IPS-20b (cell line): ENCODE data around the gene DNAJC15.
A peak's percentile ranks its signal among the peaks of the same experiment; 100 is the strongest.
"Not testable (repeated sequence)": the region's sequence is repeated elsewhere in the genome, so short reads cannot be mapped to it uniquely, and the experiment has no call there.

Experiments
- H3K27ac ChIP-seq: one replicate; pipeline ENCODE4 v1.5.1; 2013; ENCODE audit warnings: low read length
- H3K27me3 ChIP-seq: 2 replicates; pipeline ENCODE4 v1.6.1; 2013; ENCODE audit warnings: mild to moderate bottlenecking, low read length, inconsistent platforms; ENCODE audit not compliant: insufficient read depth
- H3K36me3 ChIP-seq: 2 replicates; pipeline ENCODE4 v1.6.1; 2013; ENCODE audit warnings: low read depth, mild to moderate bottlenecking, inconsistent platforms, low read length, moderate library complexity; ENCODE audit not compliant: insufficient read depth
- H3K4me1 ChIP-seq: 2 replicates; pipeline ENCODE4 v1.6.1; 2013; ENCODE audit warnings: mild to moderate bottlenecking, control low read depth, inconsistent platforms, low read length, moderate library complexity; ENCODE audit not compliant: insufficient read depth
- H3K4me3 ChIP-seq: 2 replicates; pipeline ENCODE4 v1.5.1; 2013; ENCODE audit warnings: mild to moderate bottlenecking, low read length, inconsistent platforms
- H3K9ac ChIP-seq: 2 replicates; pipeline ENCODE4 v1.6.1; 2013; ENCODE audit warnings: low read depth, mild to moderate bottlenecking, inconsistent platforms, low read length, moderate library complexity
- H3K9me3 ChIP-seq: 2 replicates; pipeline ENCODE4 v1.6.1; 2013; ENCODE audit warnings: mild to moderate bottlenecking, low read depth, low read length, inconsistent platforms; ENCODE audit not compliant: insufficient read depth

The DNAJC15 gene

DNA sequence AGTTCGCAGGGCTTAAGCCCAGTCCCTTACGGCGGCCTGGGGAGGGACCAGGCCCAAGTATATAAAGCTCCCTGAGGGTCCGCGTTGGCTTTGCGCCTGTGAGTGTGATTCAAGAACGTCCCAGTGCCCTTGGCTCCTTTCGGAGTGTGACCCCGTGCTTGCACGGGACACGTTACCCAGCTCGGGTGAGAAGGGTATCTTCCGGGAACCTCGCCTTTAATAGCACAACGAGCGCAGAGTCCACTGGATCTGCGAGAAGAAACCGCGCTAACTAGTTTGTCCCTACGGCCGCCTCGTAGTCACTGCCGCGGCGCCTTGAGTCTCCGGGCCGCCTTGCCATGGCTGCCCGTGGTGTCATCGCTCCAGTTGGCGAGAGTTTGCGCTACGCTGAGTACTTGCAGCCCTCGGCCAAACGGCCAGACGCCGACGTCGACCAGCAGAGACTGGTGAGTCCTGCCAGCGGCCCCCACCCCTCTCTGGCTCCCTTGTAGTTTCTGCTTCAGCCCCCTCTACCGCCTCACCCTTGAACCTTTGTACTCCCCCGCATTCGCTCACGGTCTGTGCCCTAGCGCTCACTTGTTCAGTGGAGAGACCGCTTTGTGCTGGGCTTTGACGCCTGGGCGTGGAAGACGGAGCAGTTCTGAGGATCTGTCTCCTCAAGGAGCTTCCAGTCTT, at the start of gene DNAJC15:
Gene DNAJC15 (plus strand): TSS at position 298 of the 675 bp plus-strand sequence. CDS start 41 bp downstream, at position 339.
- Histone ChIP-seq H3K36me3 (peaks cover 4% of the 10 kb centered on the region; the same call in 1 of the 2 replicates), H3K27ac (peak within 1 kb of the TSS; percentile 24), H3K4me3 (peak within 1 kb of the TSS; percentile 92), H3K9me3 (no peaks in the 10 kb centered on the region), H3K4me1 (peaks cover 5% of the 10 kb centered on the region; the same call in 1 of the 2 replicates), H3K27me3 (no peaks in the 10 kb centered on the region), H3K9ac (peak within 1 kb of the TSS; percentile 82)

DNA sequence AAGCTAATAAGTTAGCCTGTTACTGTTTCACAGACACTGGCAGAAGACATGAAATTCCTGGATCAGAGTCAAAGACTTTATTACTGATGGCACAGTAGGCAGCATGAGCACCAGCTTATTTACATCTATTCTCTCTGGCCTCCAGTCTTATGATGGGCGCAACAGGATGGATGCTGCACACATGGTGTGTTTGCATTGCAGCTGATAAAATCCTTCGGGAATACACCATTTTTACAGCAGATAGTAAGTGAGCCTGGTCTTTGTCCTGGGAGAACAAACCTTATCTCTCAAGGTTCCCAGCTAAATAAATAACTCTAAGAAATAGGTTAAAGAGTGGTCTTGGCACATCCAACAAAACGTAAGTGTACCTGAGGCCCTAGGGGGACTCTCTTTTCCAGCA, 47.3 kb upstream of the DNAJC15 start:
- Histone ChIP-seq H3K36me3 (no peaks in the 10 kb centered on the region), H3K9ac (no peak overlapping the region), H3K4me3 (no peak overlapping the region), H3K9me3 (no peaks in the 10 kb centered on the region), H3K27ac (no peak overlapping the region), H3K27me3 (no peaks in the 10 kb centered on the region), H3K4me1 (peaks cover 1% of the 10 kb centered on the region; the same call in 1 of the 2 replicates)

DNA sequence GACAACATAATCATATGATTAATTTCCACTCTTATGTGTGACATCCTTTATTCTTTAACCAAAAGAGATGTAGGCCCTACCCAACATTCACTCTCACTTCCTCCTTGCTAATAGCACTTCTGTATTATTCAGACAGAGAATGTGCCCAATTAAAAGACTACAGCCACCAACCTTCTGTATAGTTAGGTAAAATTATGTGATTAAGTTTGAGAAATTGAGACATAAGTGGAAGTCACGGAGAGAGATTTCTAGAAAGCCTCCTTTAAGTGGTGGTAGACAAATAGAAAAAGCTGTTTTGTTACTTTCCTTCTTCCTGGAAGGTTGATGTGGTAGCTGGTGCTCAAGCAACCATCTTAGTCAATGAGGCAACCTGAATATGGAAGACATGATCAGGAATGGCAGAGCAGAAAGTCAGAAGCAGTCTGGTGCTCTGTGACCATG, 46.1 kb upstream of the DNAJC15 start:
- H3K27ac ChIP-seq: no peak overlapping the region
- H3K4me1 ChIP-seq: peaks cover 11% of the 10 kb centered on the region
- no peak overlapping the region for H3K4me3 ChIP-seq
- H3K36me3 ChIP-seq: no peaks in the 10 kb centered on the region
- H3K9ac ChIP-seq: no peak overlapping the region
- H3K9me3 ChIP-seq: no peaks in the 10 kb centered on the region
- no peaks in the 10 kb centered on the region for H3K27me3 ChIP-seq

DNA sequence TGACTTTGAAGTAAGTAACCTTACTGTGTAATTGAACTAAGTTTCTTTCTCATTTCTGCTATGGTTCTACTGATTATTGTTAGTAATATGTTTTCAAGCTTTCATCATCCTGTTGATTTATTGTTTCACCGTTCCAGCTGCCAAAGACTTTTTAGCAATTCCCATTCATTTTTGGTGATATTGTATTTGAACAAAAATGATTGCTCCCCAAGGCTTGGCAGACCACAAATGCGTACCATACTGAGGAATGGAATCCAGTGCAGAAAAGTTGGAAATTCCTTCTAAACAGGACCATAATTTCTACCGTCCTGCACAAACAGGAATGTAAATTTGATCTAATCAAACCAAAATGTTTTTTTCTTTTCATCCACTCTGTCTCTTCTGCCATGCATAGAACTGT, 42.1 kb upstream of the DNAJC15 start:
- H3K36me3 ChIP-seq: no peaks in the 10 kb centered on the region
- no peak overlapping the region for H3K27ac ChIP-seq
- no peaks in the 10 kb centered on the region for H3K9me3 ChIP-seq
- no peaks in the 10 kb centered on the region for H3K27me3 ChIP-seq
- peaks cover 18% of the 10 kb centered on the region for H3K4me1 ChIP-seq
- no peak overlapping the region for H3K4me3 ChIP-seq
- no peak overlapping the region for H3K9ac ChIP-seq

DNA sequence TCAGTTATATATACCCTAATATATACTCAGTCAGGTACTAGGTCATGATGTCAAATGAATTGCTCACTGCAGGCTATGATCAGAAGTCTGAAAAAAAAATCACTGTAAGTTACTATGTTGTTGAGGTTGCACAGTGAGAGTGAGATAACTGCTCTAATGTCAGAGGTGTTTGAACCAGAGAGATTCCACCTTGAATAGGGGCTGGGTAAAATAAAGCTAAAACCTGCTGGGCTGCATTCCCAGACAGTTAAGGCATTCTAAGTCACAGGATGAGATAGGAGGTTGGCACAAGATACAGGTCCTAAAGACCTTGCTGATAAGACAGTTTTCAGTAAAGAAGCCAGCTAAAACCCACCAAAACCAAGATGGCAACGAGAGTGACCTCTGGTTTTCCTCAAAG, 41.5 kb upstream of the DNAJC15 start:
- H3K9ac ChIP-seq: no peak overlapping the region
- H3K4me1 ChIP-seq: peaks cover 18% of the 10 kb centered on the region
- no peaks in the 10 kb centered on the region for H3K27me3 ChIP-seq
- no peak overlapping the region for H3K27ac ChIP-seq
- H3K9me3 ChIP-seq: no peaks in the 10 kb centered on the region
- no peaks in the 10 kb centered on the region for H3K36me3 ChIP-seq
- H3K4me3 ChIP-seq: no peak overlapping the region

DNA sequence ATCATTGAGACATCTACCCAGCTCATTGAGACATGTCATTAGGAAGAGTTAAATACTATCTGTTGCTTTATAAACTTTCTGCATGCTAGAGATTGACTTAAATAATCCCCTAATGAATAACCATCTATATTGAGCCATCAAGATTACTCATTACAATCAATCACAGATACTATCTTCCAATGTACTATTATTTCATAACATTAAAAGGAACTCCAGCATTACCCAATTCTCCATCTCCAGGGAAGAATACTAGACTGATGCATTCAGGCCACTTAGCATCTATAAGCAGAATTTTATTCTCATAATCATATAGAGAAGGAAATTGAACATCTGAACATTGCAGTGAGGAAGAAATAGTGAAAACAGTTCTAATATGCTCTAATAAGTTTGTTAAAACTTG, 39.4 kb upstream of the DNAJC15 start:
- Histone ChIP-seq H3K4me3 (no peak overlapping the region), H3K27me3 (no peaks in the 10 kb centered on the region), H3K4me1 (peaks cover 18% of the 10 kb centered on the region), H3K9ac (no peak overlapping the region), H3K27ac (no peak overlapping the region), H3K36me3 (no peaks in the 10 kb centered on the region), H3K9me3 (no peaks in the 10 kb centered on the region)

DNA sequence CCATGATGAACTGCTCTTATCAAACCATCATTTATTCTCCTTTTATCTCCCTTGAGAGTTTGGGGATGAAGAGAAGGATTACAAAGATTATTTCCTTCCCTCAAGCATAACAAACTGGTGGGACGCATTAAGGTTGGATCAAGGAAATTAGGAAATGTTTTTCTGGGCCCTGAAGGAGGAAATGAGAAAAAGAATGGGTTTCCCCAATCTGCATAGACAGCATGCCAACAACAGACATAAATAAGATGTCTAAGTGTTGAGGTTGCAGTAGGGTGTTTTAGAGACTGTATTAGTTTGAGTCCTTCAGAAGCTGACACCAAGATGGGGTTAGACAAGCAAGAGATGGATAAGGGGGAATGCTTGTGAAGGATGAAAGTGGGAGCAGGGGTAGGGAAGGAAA, 38.7 kb upstream of the DNAJC15 start:
- H3K27ac ChIP-seq: no peak overlapping the region
- H3K4me1 ChIP-seq: peaks cover 18% of the 10 kb centered on the region
- H3K9me3 ChIP-seq: no peaks in the 10 kb centered on the region
- no peak overlapping the region for H3K4me3 ChIP-seq
- H3K27me3 ChIP-seq: no peaks in the 10 kb centered on the region
- H3K9ac ChIP-seq: no peak overlapping the region
- H3K36me3 ChIP-seq: no peaks in the 10 kb centered on the region

DNA sequence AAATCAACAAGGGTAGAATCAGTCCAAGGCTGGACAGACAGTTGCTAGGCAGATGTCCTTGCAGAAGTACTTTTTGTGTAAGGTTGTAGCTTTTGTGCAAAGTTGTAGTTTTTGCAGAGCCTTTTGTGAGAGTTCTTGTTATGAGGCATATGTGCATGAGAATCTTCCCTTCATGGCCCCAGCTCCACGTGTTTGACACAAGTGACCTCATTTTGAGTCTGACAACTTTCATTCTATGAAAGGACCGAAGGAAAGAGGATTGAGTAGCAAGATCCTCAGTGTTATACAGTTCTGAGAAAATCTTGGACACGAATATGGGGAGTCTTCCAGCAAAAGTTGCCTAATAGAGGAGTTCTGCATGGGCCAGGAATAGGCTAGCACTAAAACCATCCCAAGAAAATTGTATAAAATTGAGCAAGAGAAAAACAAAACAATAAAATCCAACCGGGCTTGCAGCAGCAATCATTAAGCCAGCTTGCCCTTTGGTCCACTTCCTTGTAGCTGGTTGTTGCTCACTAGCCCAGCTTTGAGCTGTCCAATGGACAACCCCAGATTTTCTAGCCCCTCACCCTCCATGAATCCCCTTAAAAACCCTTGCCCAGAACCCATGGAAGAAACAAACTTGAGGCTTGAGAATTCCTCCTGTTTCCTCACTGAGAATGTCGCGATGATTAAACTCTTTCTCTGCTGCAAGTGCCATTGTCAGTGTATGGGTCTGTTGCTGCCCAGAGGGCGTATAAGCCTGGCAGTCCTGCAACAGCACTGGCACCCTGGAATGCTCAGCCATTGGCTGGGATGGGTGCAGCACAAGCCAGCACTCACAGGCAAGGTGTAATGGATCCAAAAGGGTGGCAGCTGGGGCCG, 37.8 kb upstream of the DNAJC15 start:
- H3K27ac ChIP-seq: no peak overlapping the region
- peaks cover 5% of the 10 kb centered on the region; the same call in 1 of the 2 replicates for H3K27me3 ChIP-seq
- H3K4me3 ChIP-seq: no peak overlapping the region
- H3K9me3 ChIP-seq: no peaks in the 10 kb centered on the region
- no peak overlapping the region for H3K9ac ChIP-seq
- no peaks in the 10 kb centered on the region for H3K36me3 ChIP-seq
- peaks cover 18% of the 10 kb centered on the region for H3K4me1 ChIP-seq

DNA sequence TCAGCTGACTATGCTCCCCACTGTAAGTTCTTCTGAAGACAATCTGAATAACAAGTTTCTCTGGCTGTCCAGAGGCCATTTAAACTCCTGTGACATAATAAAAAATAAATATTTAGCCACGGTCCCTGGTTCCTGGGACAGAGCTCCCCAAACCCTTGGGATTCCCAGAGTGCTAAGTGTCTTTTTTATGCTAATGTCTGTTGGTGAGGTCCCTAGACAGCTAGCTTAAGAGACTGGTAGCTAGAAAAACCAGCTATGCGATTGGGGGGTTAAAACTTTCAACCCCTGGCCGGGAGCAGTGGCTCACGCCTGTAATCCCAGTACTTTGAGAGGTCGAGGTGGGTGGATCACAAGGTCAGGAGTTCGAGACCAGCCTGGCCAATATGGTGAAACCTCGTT, 37.2 kb upstream of the DNAJC15 start:
- Histone ChIP-seq H3K27me3 (peaks cover 11% of the 10 kb centered on the region), H3K27ac (no peak overlapping the region), H3K36me3 (no peaks in the 10 kb centered on the region), H3K9me3 (no peaks in the 10 kb centered on the region), H3K9ac (no peak overlapping the region), H3K4me1 (peaks cover 16% of the 10 kb centered on the region), H3K4me3 (no peak overlapping the region)

DNA sequence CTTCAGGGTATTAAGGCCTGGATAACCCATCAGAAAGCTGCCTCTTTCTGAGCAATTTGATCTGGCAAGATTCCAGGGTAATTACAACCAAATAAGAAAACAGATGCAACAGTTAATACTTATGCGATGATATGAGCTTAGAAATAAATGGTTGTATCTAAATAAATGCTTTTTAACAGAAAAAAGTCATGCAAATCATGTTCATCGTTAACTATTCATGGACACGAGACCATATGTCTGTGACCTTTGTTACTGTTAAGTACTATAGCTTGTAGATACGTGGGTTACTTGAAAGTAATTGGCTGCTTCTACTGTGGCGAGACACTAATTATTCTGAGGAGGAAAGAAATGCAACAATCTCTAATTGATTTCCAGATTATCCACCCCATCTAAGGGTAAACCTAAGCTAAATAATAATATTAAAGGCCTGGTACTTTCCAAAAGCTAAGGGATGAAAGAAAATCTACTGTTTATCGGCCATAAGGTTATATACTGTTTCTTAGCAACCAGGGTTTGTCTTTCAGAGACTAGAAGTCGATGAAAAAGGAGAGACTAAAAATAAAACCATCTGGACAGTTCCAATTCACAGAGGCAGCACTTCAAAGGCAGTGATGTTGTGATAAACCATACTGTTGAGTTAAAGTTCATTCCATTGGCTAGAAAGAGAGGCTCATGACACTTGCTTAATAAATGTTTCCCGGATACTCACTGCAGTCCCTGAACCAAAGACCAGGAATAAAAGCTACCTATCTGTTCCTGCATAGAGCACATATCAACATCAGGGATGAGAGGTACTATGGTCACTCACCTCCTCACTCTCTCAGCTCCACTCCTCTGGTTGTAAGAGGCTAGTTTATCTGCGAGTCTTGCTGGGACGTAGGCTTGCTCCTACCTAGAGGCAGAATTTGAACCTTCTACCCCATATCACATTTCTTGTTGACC, 32.8 kb upstream of the DNAJC15 start:
- H3K27ac ChIP-seq: no peak overlapping the region
- peaks cover 39% of the 10 kb centered on the region for H3K27me3 ChIP-seq
- H3K9me3 ChIP-seq: no peaks in the 10 kb centered on the region
- peaks cover 5% of the 10 kb centered on the region for H3K4me1 ChIP-seq
- no peak overlapping the region for H3K9ac ChIP-seq
- H3K36me3 ChIP-seq: no peaks in the 10 kb centered on the region
- no peak overlapping the region; the same call in 1 of the 2 replicates for H3K4me3 ChIP-seq

DNA sequence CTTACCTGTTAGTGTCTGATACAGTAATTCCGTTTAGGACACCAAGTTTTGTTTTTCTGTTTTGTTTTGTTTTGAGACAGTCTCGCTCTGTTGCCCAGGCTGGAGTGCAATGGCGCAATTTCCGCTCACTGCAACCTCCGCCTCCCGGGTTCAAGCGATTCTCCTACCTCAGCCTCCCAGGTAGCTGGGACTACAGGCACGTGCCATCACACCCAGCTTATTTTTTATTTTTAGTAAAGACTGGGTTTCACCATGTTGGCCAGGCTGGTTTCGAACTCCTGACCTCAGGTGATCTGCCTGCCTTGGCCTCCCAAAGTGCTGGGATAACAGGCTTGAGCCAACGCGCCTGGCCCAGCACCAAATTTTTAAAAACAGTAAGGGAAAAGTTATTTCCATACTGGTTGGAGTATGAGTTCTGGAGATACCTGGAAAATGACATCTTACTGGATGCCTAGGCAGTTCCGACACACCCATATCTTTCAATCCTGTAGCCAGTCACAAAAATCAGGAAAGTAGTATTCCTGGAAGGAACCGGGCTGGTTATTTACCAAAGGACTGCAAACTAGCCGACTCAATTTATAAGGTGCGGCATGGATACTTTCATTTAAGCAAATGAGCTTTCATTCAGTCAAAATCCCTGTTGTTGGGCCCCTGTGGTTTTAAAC, 32.0 kb upstream of the DNAJC15 start:
- H3K27ac ChIP-seq, H3K9me3 ChIP-seq, H3K36me3 ChIP-seq, H3K4me1 ChIP-seq: not testable (repeated sequence)
- peak overlapping the region; percentile 76 for H3K4me3 ChIP-seq
- peaks cover 39% of the 10 kb centered on the region for H3K27me3 ChIP-seq
- peak overlapping the region; percentile 56; the same call in 1 of the 2 replicates for H3K9ac ChIP-seq
